Thoracic aorta (tissue), 2 donors: ENCODE results near the gene NDUFAF8. TPM values are rescaled to one million over a fixed set of nuclear protein-coding genes. Genes with fewer than 3 reads are reported as not detected.

Experiments
- ATAC-seq: fragments of 150-250 bp; one replicate; pipeline ENCODE4 v1.8.0; 2017; ENCODE audit warnings: low read depth; ENCODE audit not compliant: insufficient number of reproducible peaks, low FRiP score
- DNase-seq: peaks from one replicate; pipeline ENCODE4 v3.0.0-alpha.2; 2020; ENCODE audit warnings: low spot score
- H3K27ac ChIP-seq, 2 donors: fragments of 200-600 bp; sonication (generic); 1 replicate in 1 of 2; 2 replicates in 1 of 2; pipeline ENCODE4 v1.5.1; 2016; ENCODE audit warnings: mild to moderate bottlenecking in 2 of 2, moderate library complexity in 2 of 2
- H3K27me3 ChIP-seq: fragments of 200-600 bp; sonication (generic); replicated peaks from 2 replicates; pipeline ENCODE4 v1.6.0; 2016; ENCODE audit warnings: mild to moderate bottlenecking; ENCODE audit not compliant: insufficient read depth
- H3K36me3 ChIP-seq: fragments of 200-600 bp; sonication (generic); one replicate; pipeline ENCODE4 v1.5.1; 2016
- H3K4me1 ChIP-seq, 2 donors: fragments of 200-600 bp; sonication (generic); 1 replicate in 1 of 2; 2 replicates in 1 of 2; pipeline versions ENCODE4 v1.5.1 to v1.6.0; 2016; ENCODE audit warnings: low read depth in 2 of 2, mild to moderate bottlenecking in 1 of 2; ENCODE audit not compliant: control insufficient read depth in 1 of 2
- H3K4me3 ChIP-seq: fragments of 200-600 bp; sonication (generic); 2 replicates; pipeline ENCODE4 v1.5.1; 2016; ENCODE audit warnings: mild to moderate bottlenecking
- H3K9me3 ChIP-seq: fragments of 200-600 bp; sonication (generic); 2 replicates; pipeline ENCODE4 v1.5.1; 2016
- CTCF ChIP-seq: fragments of 200-600 bp; sonication (generic); IDR thresholded peaks from one replicate; pipeline ENCODE4 v1.5.1; 2019; ENCODE audit warnings: antibody characterized with exemption
- total RNA-seq, 2 donors: library from RNA; depleted of rRNA; stranded (reverse); fragments of >200 nt; gene quantifications; one replicate each; pipeline versions ENCODE4 v1.1.0 to v1.2.3, GENCODE V29; 2016

Gene NDUFAF8
- total RNA-seq, 2 donors from 2014 or later: 17.8 to 19.5 TPM

- no peaks in the 10 kb centered on the region for H3K27me3 ChIP-seq
- peaks cover 0 to 15% of the 10 kb centered on the region in 2 donors for H3K4me1 ChIP-seq
- H3K27ac ChIP-seq: no peak overlapping the region
- H3K4me3 ChIP-seq: no peak overlapping the region
- TF ChIP-seq CTCF: no peak
- H3K36me3 ChIP-seq: peaks cover 11% of the 10 kb centered on the region
- no peaks in the 10 kb centered on the region for H3K9me3 ChIP-seq
- no peak for ATAC-seq
- DNase-seq: no peak
Measured at GRCh38 chr17:81197831-81198490, 41.2 kb upstream of the NDUFAF8 start.

DNA sequence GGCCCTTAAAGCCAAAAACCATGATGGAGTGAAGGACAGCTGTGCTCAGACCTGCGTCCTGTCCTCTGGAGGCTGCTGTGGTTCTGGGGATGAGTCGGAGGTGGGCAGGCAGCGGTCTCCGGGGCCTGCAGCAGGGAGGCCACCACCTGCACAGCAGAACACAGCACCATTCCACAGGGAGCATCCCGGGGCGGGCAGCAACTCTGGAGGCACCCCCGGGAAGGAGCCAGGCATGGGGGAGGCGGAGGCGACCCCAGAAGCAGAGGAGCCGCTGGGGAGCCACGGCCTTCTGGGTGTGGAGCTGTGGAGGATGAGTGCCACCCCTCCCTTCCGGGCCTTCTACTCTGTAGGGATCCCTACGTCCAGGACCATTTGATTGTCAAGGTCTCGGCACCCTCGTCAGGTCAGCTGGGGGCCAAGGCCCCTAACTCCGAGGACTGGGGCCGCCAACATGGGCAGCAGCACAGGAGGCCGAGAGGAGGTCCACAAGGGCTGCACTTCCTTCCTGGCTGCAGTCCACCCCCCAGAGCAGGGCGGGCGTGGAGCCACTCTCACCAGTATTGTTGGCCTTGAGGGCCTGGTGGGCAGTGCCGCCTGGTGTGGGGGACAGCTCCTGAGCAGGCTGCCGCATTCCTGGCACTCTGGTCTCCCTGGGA is 40.2 kb upstream of the NDUFAF8 start:
- no peak overlapping the region for H3K4me3 ChIP-seq
- no peak for DNase-seq
- no peaks in the 10 kb centered on the region for H3K27me3 ChIP-seq
- H3K9me3 ChIP-seq: no peaks in the 10 kb centered on the region
- peaks cover 14% of the 10 kb centered on the region for H3K36me3 ChIP-seq
- H3K4me1 ChIP-seq: peaks cover 0 to 15% of the 10 kb centered on the region in 2 donors
- no peak for TF ChIP-seq CTCF
- no peak for ATAC-seq
- H3K27ac ChIP-seq: no peak overlapping the region

DNA sequence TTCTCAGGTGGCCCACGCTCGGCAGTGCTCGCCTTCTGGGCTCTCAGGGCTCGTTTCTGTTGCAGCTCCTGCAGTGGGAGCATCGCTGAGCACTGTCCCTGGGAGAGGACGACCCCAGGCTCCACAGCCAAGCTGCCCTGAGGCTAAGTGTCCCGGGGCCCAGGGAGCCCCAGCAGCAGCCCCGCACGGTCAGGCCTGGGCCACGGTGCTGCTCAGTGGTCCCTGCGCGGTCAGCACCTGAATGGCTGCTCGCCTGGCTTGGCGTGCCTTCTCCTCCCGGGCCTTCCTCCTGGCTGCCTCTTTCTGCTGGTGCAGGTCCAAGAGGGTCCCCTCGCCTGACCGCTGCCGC is 39.7 kb upstream of the NDUFAF8 start:
- H3K4me1 ChIP-seq: peaks cover 0 to 15% of the 10 kb centered on the region in 2 donors
- H3K9me3 ChIP-seq: no peaks in the 10 kb centered on the region
- peaks cover 14% of the 10 kb centered on the region for H3K36me3 ChIP-seq
- H3K4me3 ChIP-seq: no peak overlapping the region
- no peaks in the 10 kb centered on the region for H3K27me3 ChIP-seq
- no peak for ATAC-seq
- no peak overlapping the region for H3K27ac ChIP-seq
- no peak for TF ChIP-seq CTCF
- DNase-seq: no peak

DNA sequence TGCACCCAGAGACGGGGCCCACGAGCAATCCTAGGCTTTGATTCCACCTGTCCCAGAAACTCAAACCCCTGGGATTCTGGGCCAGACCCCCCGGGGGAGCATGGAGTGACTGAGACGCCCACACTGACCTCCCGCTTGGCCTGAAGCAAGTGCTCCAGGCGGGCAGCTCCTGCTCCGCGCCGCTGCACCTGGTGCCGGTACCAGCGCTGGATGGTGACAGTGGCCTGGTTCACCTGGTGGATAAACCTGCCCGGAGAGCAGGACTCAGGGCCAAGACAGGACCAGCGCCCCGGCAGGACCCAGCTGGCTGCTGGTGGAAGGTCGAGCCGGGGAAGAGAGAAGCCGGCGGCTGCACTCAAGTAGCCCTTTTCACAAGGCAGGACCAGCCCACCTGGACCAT is 38.9 kb upstream of the NDUFAF8 start:
- TF ChIP-seq CTCF: no peak
- Histone ChIP-seq H3K4me3 (no peak overlapping the region), H3K27ac (no peak overlapping the region)

DNA sequence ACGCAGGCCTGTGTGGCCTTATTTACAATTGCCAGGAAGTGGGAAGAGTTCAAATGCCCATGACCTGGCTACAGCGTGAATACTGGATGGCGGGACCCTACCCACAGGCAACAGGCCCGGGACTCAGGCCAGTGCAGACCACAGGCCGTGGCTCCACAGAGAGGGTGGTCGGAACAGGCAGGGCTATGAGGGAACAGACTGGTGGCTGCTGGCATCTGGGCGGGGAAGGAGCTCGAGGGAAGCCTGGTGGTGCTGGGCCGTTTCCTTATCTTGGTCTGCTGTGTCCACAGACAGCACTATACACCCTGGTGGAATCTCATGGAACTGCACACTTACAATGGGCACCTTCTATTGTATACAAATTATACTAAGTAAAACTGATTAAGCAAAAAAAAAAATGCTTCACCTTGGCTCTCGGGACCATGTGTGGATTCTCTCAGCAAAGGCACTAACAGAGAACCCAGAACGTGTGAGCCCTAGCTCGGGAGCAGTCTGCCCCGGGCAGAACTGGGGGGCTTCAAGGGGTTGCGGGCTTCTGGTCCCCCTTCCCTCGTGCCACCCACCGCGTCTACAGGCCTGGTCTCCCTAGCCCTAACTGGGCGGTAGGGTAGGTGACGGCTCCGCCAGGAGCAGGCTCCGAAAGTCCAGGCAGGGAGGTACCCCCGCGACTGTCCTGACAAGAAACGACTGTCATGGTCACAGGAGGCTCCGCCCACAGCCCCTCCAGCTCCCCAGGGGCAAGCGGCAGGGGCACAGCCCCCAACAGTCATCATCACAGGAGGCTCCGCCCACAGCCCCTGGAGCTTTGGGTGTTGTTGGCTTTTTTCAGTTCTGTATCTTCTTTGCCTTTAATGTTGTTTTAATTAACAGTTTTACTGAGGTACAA is 38.2 kb upstream of the NDUFAF8 start:
- Histone ChIP-seq H3K27ac (no peak overlapping the region), H3K4me3 (no peak overlapping the region), H3K27me3 (no peaks in the 10 kb centered on the region), H3K4me1 (peaks cover 0 to 5% of the 10 kb centered on the region in 2 donors), H3K36me3 (peaks cover 14% of the 10 kb centered on the region), H3K9me3 (no peaks in the 10 kb centered on the region)
- ATAC-seq (peak; percentile 50), DNase-seq (no peak)
- TF ChIP-seq CTCF: peak; percentile 63

More for the DNA sequence above, 38.9 kb upstream of the NDUFAF8 start:
- peaks cover 0 to 11% of the 10 kb centered on the region in 2 donors for H3K4me1 ChIP-seq
- H3K9me3 ChIP-seq: no peaks in the 10 kb centered on the region
- no peaks in the 10 kb centered on the region for H3K27me3 ChIP-seq
- peaks cover 14% of the 10 kb centered on the region for H3K36me3 ChIP-seq
- no peak for ATAC-seq
- no peak for DNase-seq
